SK-N-SH treated with all-trans-retinoic acid at 6 μM for 48 hours (cell line): ENCODE results near the gene SUGP2.

Source experiments
- BACH2 ChIP-seq: fragments of 250-450 bp; sonication (Bioruptor Pico); IDR thresholded peaks from 2 replicates; pipeline ENCODE4 v1.9.0; 2021; ENCODE audit warnings: mild to moderate bottlenecking, borderline replicate concordance
- CREB5 ChIP-seq: fragments of 250-450 bp; sonication (Bioruptor Pico); IDR thresholded peaks from 2 replicates; pipeline ENCODE4 v1.5.1; 2020; ENCODE audit warnings: low read depth, mild to moderate bottlenecking, moderate library complexity
- ESRRG ChIP-seq: fragments of 250-450 bp; sonication (Bioruptor Pico); IDR thresholded peaks from 2 replicates; pipeline ENCODE4 v1.6.1; 2021; ENCODE audit warnings: mild to moderate bottlenecking
- ISL1 ChIP-seq: fragments of 250-450 bp; sonication (Bioruptor Pico); IDR thresholded peaks from 2 replicates; pipeline ENCODE4 v2.1.2; 2022; ENCODE audit warnings: mild to moderate bottlenecking, moderate library complexity
- PATZ1 ChIP-seq: fragments of 250-450 bp; sonication (Bioruptor Pico); IDR thresholded peaks from 2 replicates; pipeline ENCODE4 v1.8.0; 2020; ENCODE audit warnings: mild to moderate bottlenecking, moderate library complexity, borderline replicate concordance
- POU6F1 ChIP-seq: fragments of 250-450 bp; sonication (Bioruptor Pico); IDR thresholded peaks from 2 replicates; pipeline ENCODE4 v1.8.0; 2021; ENCODE audit warnings: low read depth, mild to moderate bottlenecking, moderate library complexity, borderline replicate concordance
- TOX ChIP-seq: fragments of 250-450 bp; sonication (Bioruptor Pico); IDR thresholded peaks from 2 replicates; pipeline ENCODE4 v1.8.0; 2021; ENCODE audit warnings: mild to moderate bottlenecking, moderate library complexity, borderline replicate concordance
- ZFP3 ChIP-seq: fragments of 250-450 bp; sonication (Bioruptor Pico); IDR thresholded peaks from 2 replicates; pipeline ENCODE4 v1.5.0; 2020; ENCODE audit warnings: mild to moderate bottlenecking, moderate library complexity
- ZFP30 ChIP-seq: fragments of 450-650 bp; formaldehyde crosslinking; IDR thresholded peaks from 2 replicates; pipeline ENCODE4 v1.5.0; 2022; ENCODE audit warnings: mild to moderate bottlenecking, moderate library complexity
- ZNF565 ChIP-seq: fragments of 450-650 bp; formaldehyde crosslinking; conservative IDR thresholded peaks from 2 replicates; pipeline ENCODE4 v1.5.0; 2020; ENCODE audit warnings: low read depth, mild to moderate bottlenecking, moderate library complexity

DNA sequence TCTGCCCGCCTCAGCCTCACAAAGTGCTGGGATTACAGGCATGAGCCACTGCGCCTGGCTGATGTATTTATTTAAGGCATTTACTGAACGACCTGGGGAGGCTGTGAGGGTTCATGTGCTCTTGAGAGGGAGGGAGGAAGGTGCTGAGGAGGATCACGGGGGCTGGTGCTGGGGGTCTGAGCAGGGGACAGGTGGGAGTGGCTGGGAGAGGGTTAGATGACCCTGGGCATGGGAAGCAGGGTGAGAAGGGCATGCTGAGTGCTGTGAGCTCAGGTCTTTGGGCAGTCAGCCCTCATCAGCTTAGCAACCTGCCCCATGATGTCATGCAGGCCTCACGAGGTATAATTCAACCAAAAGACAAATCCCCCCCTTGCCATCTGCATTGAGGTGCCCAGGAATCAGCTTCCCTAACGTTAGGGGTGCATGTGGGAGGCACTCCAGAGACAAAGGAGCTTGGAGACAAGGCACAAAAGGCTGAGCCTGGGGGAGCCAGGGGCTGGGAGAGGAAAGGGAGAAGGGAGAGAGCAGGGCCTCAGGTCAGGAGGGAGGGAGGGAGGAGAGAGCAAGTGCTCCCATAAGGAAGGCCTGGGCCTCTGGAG, 36.4 kb downstream of the SUGP2 start:
- TF ChIP-seq ZFP3 (CRISPR knock-in tag) (no peak), BACH2 (CRISPR knock-in tag) (no peak), ZNF565 (no peak), ZFP30 (CRISPR knock-in tag) (no peak), ESRRG (CRISPR knock-in tag) (no peak), PATZ1 (no peak), TOX (no peak), POU6F1 (CRISPR knock-in tag) (no peak), ISL1 (CRISPR knock-in tag) (no peak), CREB5 (CRISPR knock-in tag) (no peak)
